Astrocyte (in vitro differentiated cells and primary cell): ENCODE results near the gene TCEA2.

Source experiments
- EZH2 ChIP-seq: IDR thresholded peaks from 2 replicates; pipeline ENCODE4 v1.6.1; 2012; ENCODE audit warnings: mild to moderate bottlenecking, low read length, inconsistent platforms; ENCODE audit not compliant: insufficient read depth
- TF ChIP-seq, protein P1 (sequence below): IDR thresholded peaks from 2 replicates; pipeline ENCODE4 v1.5.1; 2011; ENCODE audit warnings: low read depth, mild to moderate bottlenecking, inconsistent platforms, low read length, moderate library complexity; ENCODE audit not compliant: insufficient read depth

DNA sequence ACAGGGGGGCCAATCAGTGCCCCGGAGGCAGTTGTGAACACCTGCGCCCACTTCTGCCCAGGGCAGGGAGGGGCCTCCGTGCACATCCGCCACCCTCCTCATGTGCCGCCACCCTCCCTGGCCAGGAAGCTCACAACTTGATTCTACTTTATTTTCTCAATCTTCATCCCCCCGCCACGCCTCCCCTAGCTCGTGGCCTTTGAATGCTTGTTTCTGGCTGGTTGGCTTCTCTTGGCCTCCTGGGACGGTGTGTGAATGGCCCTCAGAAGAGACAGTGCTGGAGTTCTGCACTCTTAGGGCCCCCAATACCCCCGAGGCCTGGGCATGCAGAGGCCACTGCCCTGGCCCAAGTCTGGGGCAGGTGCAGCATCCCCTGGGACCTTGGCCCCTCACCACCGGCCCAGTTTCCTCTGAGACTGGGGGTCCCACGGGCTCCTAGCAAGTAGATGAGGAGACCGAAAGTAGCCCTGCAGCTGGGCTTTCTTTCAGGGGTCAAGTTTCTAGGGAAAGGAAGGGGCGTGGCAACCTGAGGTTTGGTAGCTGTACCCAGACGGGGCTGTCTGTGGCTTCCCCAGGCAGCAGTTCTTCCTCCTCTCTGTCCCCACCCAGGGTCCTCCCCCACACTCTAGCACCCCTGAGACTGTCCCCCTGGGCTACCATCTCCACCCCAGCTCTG is 15.0 kb downstream of the TCEA2 start:
- TF ChIP-seq, protein P1, sequence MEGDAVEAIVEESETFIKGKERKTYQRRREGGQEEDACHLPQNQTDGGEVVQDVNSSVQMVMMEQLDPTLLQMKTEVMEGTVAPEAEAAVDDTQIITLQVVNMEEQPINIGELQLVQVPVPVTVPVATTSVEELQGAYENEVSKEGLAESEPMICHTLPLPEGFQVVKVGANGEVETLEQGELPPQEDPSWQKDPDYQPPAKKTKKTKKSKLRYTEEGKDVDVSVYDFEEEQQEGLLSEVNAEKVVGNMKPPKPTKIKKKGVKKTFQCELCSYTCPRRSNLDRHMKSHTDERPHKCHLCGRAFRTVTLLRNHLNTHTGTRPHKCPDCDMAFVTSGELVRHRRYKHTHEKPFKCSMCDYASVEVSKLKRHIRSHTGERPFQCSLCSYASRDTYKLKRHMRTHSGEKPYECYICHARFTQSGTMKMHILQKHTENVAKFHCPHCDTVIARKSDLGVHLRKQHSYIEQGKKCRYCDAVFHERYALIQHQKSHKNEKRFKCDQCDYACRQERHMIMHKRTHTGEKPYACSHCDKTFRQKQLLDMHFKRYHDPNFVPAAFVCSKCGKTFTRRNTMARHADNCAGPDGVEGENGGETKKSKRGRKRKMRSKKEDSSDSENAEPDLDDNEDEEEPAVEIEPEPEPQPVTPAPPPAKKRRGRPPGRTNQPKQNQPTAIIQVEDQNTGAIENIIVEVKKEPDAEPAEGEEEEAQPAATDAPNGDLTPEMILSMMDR, result no peak
- no peak for TF ChIP-seq EZH2
